22Rv1 (cell line): ENCODE data around the gene PIK3C2B.

Experiments
- CTCF ChIP-seq: fragments of 450-650 bp; IDR thresholded peaks from 2 replicates; pipeline ENCODE4 v1.5.1; 2017; ENCODE audit warnings: mild to moderate bottlenecking
- ZFX ChIP-seq: fragments of 450-650 bp; IDR thresholded peaks from 2 replicates; pipeline ENCODE4 v1.6.1; 2017; ENCODE audit warnings: antibody characterized with exemption, borderline replicate concordance

- TF ChIP-seq CTCF (no peak), ZFX (no peak)
Measured at GRCh38 chr1:204478921-204479320, 15.7 kb downstream of the PIK3C2B start.
